H9 (cell line): Measurements from ENCODE around the gene GAN. TPM values are rescaled to one million over a fixed set of nuclear protein-coding genes. Genes with fewer than 3 reads are reported as not detected.

Source experiments
- DNase-seq: peaks from one replicate; pipeline ENCODE4 v3.0.0-alpha.2; 2017
- H2AFZ ChIP-seq: one replicate; pipeline ENCODE4 v1.6.1; 2013; ENCODE audit warnings: mild to moderate bottlenecking, low read length, control low read depth, moderate library complexity
- H2AK5ac ChIP-seq: 2 replicates; pipeline ENCODE4 v1.6.1; 2013; ENCODE audit warnings: low read length, control low read depth, mixed read lengths; ENCODE audit not compliant: insufficient read length
- H2BK120ac ChIP-seq: one replicate; pipeline ENCODE4 v1.6.1; 2013; ENCODE audit warnings: low read depth, mild to moderate bottlenecking, low read length, control low read depth, inconsistent platforms; ENCODE audit not compliant: poor library complexity, severe bottlenecking
- H2BK12ac ChIP-seq: 2 replicates; pipeline ENCODE4 v1.6.1; 2013; ENCODE audit warnings: low read length, control low read depth, mixed read lengths, low read depth; ENCODE audit not compliant: insufficient read length
- H2BK15ac ChIP-seq: 2 replicates; pipeline ENCODE4 v1.6.1; 2013; ENCODE audit warnings: low read depth, low read length, control low read depth
- H2BK20ac ChIP-seq: one replicate; pipeline ENCODE4 v1.6.1; 2013; ENCODE audit warnings: low read depth, mild to moderate bottlenecking, low read length, control low read depth, inconsistent platforms; ENCODE audit not compliant: poor library complexity, severe bottlenecking
- H2BK5ac ChIP-seq: 2 replicates; pipeline ENCODE4 v1.6.1; 2013; ENCODE audit warnings: low read length, control low read depth, mixed read lengths; ENCODE audit not compliant: insufficient read length
- H3K14ac ChIP-seq: 2 replicates; pipeline ENCODE4 v1.6.1; 2013; ENCODE audit warnings: low read length, control low read depth; ENCODE audit not compliant: insufficient read depth
- H3K18ac ChIP-seq: 2 replicates; pipeline ENCODE4 v1.6.1; 2013; ENCODE audit warnings: low read depth, mild to moderate bottlenecking, mixed read lengths, low read length, control low read depth; ENCODE audit not compliant: insufficient read length
- H3K23ac ChIP-seq: 2 replicates; pipeline ENCODE4 v1.6.1; 2013; ENCODE audit warnings: low read length, control low read depth, mixed read lengths, low read depth; ENCODE audit not compliant: insufficient read length
- H3K23me2 ChIP-seq: 2 replicates; pipeline ENCODE4 v1.6.1; 2013; ENCODE audit warnings: low read depth, mild to moderate bottlenecking, mixed read lengths, low read length, control low read depth; ENCODE audit not compliant: insufficient read length, poor library complexity, severe bottlenecking
- H3K27ac ChIP-seq: 2 replicates; pipeline ENCODE4 v1.5.1; 2013; ENCODE audit warnings: low read length, control low read depth, mixed read lengths, low read depth; ENCODE audit not compliant: insufficient read length
- H3K27me3 ChIP-seq: 2 replicates; pipeline ENCODE4 v1.6.1; 2013; ENCODE audit warnings: low read length, control low read depth, inconsistent platforms; ENCODE audit not compliant: insufficient read depth
- H3K4ac ChIP-seq: 2 replicates; pipeline ENCODE4 v1.6.1; 2013; ENCODE audit warnings: low read depth, mild to moderate bottlenecking, control low read depth, inconsistent platforms, low read length, moderate library complexity
- H3K4me1 ChIP-seq: 2 replicates; pipeline ENCODE4 v1.6.1; 2013; ENCODE audit warnings: low read length, control low read depth, inconsistent platforms; ENCODE audit not compliant: insufficient read depth
- H3K4me2 ChIP-seq: 2 replicates; pipeline ENCODE4 v1.6.1; 2013; ENCODE audit warnings: low read length, control low read depth, mixed read lengths; ENCODE audit not compliant: insufficient read length, insufficient read depth
- H3K56ac ChIP-seq: 2 replicates; pipeline ENCODE4 v1.6.1; 2013; ENCODE audit warnings: low read depth, mild to moderate bottlenecking, mixed read lengths, low read length, control low read depth; ENCODE audit not compliant: insufficient read length
- H3K79me1 ChIP-seq: 2 replicates; pipeline ENCODE4 v1.6.1; 2013; ENCODE audit warnings: low read depth, mild to moderate bottlenecking, moderate library complexity, low read length, control low read depth, inconsistent platforms; ENCODE audit not compliant: insufficient read depth, poor library complexity, severe bottlenecking
- H3K79me2 ChIP-seq: 2 replicates; pipeline ENCODE4 v1.6.1; 2013; ENCODE audit warnings: low read length, control low read depth, inconsistent platforms; ENCODE audit not compliant: insufficient read depth
- H3K9ac ChIP-seq: 2 replicates; pipeline ENCODE4 v1.6.1; 2013; ENCODE audit warnings: low read length, control low read depth, mixed read lengths; ENCODE audit not compliant: insufficient read length; ENCODE audit errors: extremely low read depth
- H3K9me3 ChIP-seq: one replicate; pipeline ENCODE4 v1.6.1; 2013; ENCODE audit warnings: low read depth, low read length, inconsistent platforms; ENCODE audit not compliant: control insufficient read depth
- H3T11ph ChIP-seq: one replicate; pipeline ENCODE4 v1.6.1; 2013; ENCODE audit warnings: mild to moderate bottlenecking, low read length, control low read depth, inconsistent platforms
- H4K20me1 ChIP-seq: one replicate; pipeline ENCODE4 v1.6.1; 2013; ENCODE audit not compliant: control insufficient read depth, insufficient read length, insufficient read depth
- H4K5ac ChIP-seq: 2 replicates; pipeline ENCODE4 v1.6.1; 2013; ENCODE audit warnings: low read depth, mild to moderate bottlenecking, mixed read lengths, low read length, control low read depth; ENCODE audit not compliant: insufficient read length
- H4K8ac ChIP-seq: replicated peaks from 2 replicates; pipeline ENCODE4 v1.6.1; 2013; ENCODE audit warnings: low read length, control low read depth, mixed read lengths, low read depth; ENCODE audit not compliant: insufficient read length
- H4K91ac ChIP-seq: 2 replicates; pipeline ENCODE4 v1.6.1; 2013; ENCODE audit warnings: low read depth, mild to moderate bottlenecking, moderate library complexity, mixed read lengths, low read length, control low read depth; ENCODE audit not compliant: insufficient read length
- H3K27ac Mint-ChIP-seq, 3 experiments: 2 replicates in 2 of 3; 3 replicates in 1 of 3; pipeline ENCODE4 v1.8.0; 2020 to 2021; ENCODE audit warnings: mixed read lengths in 3 of 3, mild to moderate bottlenecking in 1 of 3, moderate library complexity in 1 of 3
- H3K27me3 Mint-ChIP-seq: 2 replicates; pipeline ENCODE4 v1.8.0; 2021; ENCODE audit warnings: low read depth, mild to moderate bottlenecking, moderate library complexity, mixed read lengths
- H3K36me3 Mint-ChIP-seq, 3 experiments: 2 replicates in 2 of 3; 3 replicates in 1 of 3; pipeline ENCODE4 v1.8.0; 2020 to 2021; ENCODE audit warnings: low read depth in 3 of 3, mixed read lengths in 3 of 3; ENCODE audit not compliant: insufficient read depth in 1 of 3
- H3K4me1 Mint-ChIP-seq, 2 experiments: 2 replicates each; pipeline ENCODE4 v1.8.0; 2020; ENCODE audit warnings: mixed read lengths in 2 of 2
- H3K4me3 Mint-ChIP-seq, 2 experiments: 2 replicates in 1 of 2; 3 replicates in 1 of 2; pipeline ENCODE4 v1.8.0; 2020 to 2021; ENCODE audit warnings: mild to moderate bottlenecking in 2 of 2, mixed read lengths in 2 of 2, moderate library complexity in 1 of 2
- H3K9me3 Mint-ChIP-seq, 2 experiments: 2 replicates in 1 of 2; 3 replicates in 1 of 2; pipeline ENCODE4 v1.8.0; 2020; ENCODE audit warnings: mild to moderate bottlenecking in 2 of 2, mixed read lengths in 2 of 2, moderate library complexity in 1 of 2
- WGBS: extraction: QIAGEN DNeasy Blood & Tissue Kit; methylation state at CpG from one replicate; pipeline ENCODE4 v1.1.7; 2013; ENCODE audit warnings: missing lambda C conversion rate, low lambda C conversion rate, mixed read lengths; ENCODE audit not compliant: insufficient read length; ENCODE audit errors: extremely low coverage; 5-methylcytosine and 5-hydroxymethylcytosine counted together
- total RNA-seq: library from RNA; stranded (reverse); gene quantifications from 2 replicates; pipeline ENCODE4 v1.2.1, GENCODE V29; 2021
- TF ChIP-seq, protein P1 (sequence below): fragments of 200-600 bp; sonication (generic); conservative IDR thresholded peaks from 3 replicates; pipeline ENCODE4 v1.8.0; 2021; ENCODE audit warnings: antibody characterized with exemption, mild to moderate bottlenecking

The GAN gene
- total RNA-seq, 1 experiment from 2014 or later = 20.9 TPM

DNA sequence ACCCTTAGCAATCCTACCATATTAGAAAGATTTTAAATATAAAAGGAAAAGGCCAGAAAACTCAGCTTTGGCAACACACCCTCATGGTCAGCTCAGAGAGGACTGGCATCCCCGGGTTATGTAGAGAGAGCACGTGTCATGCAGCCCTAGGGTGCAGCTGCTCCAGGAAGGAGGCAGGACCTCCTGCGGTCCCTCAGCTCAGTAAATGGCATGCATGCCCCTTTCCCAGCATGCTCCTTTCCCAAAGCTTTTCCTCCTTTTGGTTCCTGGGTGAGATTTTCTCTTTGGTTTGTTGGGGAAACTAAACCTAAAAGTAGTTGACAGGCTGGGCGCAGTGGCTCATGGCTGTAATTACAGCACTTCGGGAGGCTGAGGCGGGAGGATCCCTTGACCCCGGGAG lies 3.9 kb downstream of the GAN start:
- Mint-ChIP-seq H3K9me3 (no peaks in the 10 kb centered on the region), H3K36me3 (no peaks in the 10 kb centered on the region; a peak in 1 of 7 replicates), H3K27me3 (no peaks in the 10 kb centered on the region), H3K4me1 (peaks cover 21 to 26% of the 10 kb centered on the region in 2 experiments), H3K4me3 (no peak overlapping the region; a peak in 1 of 5 replicates), H3K27ac (no peak overlapping the region)
- Histone ChIP-seq H2BK5ac (no peak overlapping the region), H3K23me2 (peaks cover 10% of the 10 kb centered on the region), H2BK15ac (no peak overlapping the region), H2BK20ac (no peak overlapping the region), H3K9ac (no peak overlapping the region), H4K5ac (no peak overlapping the region), H3K56ac (no peak overlapping the region), H3K14ac (no peak overlapping the region), H2BK120ac (no peak overlapping the region), H3K79me2 (peaks cover 26% of the 10 kb centered on the region; the same call in 1 of the 2 replicates), H2AFZ (no peak overlapping the region), H3T11ph (no peak overlapping the region), H4K20me1 (no peaks in the 10 kb centered on the region), H3K27me3 (no peaks in the 10 kb centered on the region), H2BK12ac (no peak overlapping the region), H3K23ac (no peak overlapping the region), H4K8ac (no peak overlapping the region), H3K79me1 (peaks cover 4% of the 10 kb centered on the region), H3K4me1 (no peaks in the 10 kb centered on the region; the same call in 1 of the 2 replicates), H3K4ac (no peak overlapping the region), H3K9me3 (no peaks in the 10 kb centered on the region), H4K91ac (no peak overlapping the region), H3K18ac (no peak overlapping the region), H3K27ac (no peak overlapping the region), H2AK5ac (no peak overlapping the region), H3K4me2 (peak overlapping the region; percentile 22)
- no CpG with 5 or more reads among the region's 7 CpGs for WGBS
- no peak for DNase-seq
- TF ChIP-seq, protein P1, sequence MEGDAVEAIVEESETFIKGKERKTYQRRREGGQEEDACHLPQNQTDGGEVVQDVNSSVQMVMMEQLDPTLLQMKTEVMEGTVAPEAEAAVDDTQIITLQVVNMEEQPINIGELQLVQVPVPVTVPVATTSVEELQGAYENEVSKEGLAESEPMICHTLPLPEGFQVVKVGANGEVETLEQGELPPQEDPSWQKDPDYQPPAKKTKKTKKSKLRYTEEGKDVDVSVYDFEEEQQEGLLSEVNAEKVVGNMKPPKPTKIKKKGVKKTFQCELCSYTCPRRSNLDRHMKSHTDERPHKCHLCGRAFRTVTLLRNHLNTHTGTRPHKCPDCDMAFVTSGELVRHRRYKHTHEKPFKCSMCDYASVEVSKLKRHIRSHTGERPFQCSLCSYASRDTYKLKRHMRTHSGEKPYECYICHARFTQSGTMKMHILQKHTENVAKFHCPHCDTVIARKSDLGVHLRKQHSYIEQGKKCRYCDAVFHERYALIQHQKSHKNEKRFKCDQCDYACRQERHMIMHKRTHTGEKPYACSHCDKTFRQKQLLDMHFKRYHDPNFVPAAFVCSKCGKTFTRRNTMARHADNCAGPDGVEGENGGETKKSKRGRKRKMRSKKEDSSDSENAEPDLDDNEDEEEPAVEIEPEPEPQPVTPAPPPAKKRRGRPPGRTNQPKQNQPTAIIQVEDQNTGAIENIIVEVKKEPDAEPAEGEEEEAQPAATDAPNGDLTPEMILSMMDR = no peak
